Neuronal stem cell (in vitro differentiated cells): ENCODE results near the gene RTBDN.

ENCODE experiments used
- DNase-seq: peaks from one replicate; pipeline ENCODE4 v3.0.0-alpha.2; 2013; ENCODE audit warnings: low spot score
- H2AFZ ChIP-seq: one replicate; pipeline ENCODE4 v1.6.1; 2013; ENCODE audit warnings: mild to moderate bottlenecking, low read length, inconsistent platforms
- H2AK5ac ChIP-seq: 2 replicates; pipeline ENCODE4 v1.6.1; 2013; ENCODE audit warnings: low read depth, mild to moderate bottlenecking, inconsistent platforms, low read length, moderate library complexity, mixed read lengths
- H2BK120ac ChIP-seq: 2 replicates; pipeline ENCODE4 v1.6.1; 2013; ENCODE audit warnings: low read depth, mild to moderate bottlenecking, inconsistent platforms, low read length, moderate library complexity, mixed read lengths
- H2BK12ac ChIP-seq: one replicate; pipeline ENCODE4 v1.6.1; 2013; ENCODE audit warnings: low read length, inconsistent platforms
- H2BK15ac ChIP-seq: 2 replicates; pipeline ENCODE4 v1.6.1; 2013; ENCODE audit warnings: mild to moderate bottlenecking, low read length, inconsistent platforms, mixed read lengths
- H2BK5ac ChIP-seq: one replicate; pipeline ENCODE4 v1.6.1; 2013; ENCODE audit warnings: inconsistent platforms, mild to moderate bottlenecking, low read length, moderate library complexity
- H3K14ac ChIP-seq: one replicate; pipeline ENCODE4 v1.6.1; 2013; ENCODE audit warnings: low read length, inconsistent platforms
- H3K18ac ChIP-seq: 2 replicates; pipeline ENCODE4 v1.6.1; 2013; ENCODE audit warnings: low read length, inconsistent platforms
- H3K23ac ChIP-seq: 2 replicates; pipeline ENCODE4 v1.6.1; 2013; ENCODE audit warnings: low read depth, mild to moderate bottlenecking, mixed read lengths, low read length, inconsistent platforms; ENCODE audit not compliant: poor library complexity
- H3K27ac ChIP-seq: replicated peaks from 3 replicates; pipeline ENCODE4 v1.5.1; 2013; ENCODE audit warnings: low read length, inconsistent platforms
- H3K27me3 ChIP-seq, 3 experiments: 2 replicates each; pipeline ENCODE4 v1.6.1; 2013; ENCODE audit warnings: low read length in 3 of 3, mild to moderate bottlenecking in 2 of 3, inconsistent platforms in 1 of 3, low read depth in 1 of 3, mixed read lengths in 1 of 3, moderate library complexity in 1 of 3; ENCODE audit not compliant: control insufficient read depth in 3 of 3, insufficient read depth in 3 of 3
- H3K36me3 ChIP-seq, 2 donors: replicated peaks in 1 of 2; 2 replicates each; pipeline ENCODE4 v1.6.1; 2013; ENCODE audit warnings: low read length in 2 of 2; ENCODE audit not compliant: control insufficient read depth in 2 of 2, insufficient read depth in 2 of 2
- H3K4ac ChIP-seq: 2 replicates; pipeline ENCODE4 v1.6.1; 2013; ENCODE audit warnings: inconsistent platforms, mild to moderate bottlenecking, low read length, moderate library complexity
- H3K4me1 ChIP-seq, 2 donors: 1 replicate in 1 of 2; 2 replicates in 1 of 2; pipeline ENCODE4 v1.6.1; 2013; ENCODE audit warnings: low read length in 2 of 2, low read depth in 1 of 2; ENCODE audit not compliant: control insufficient read depth in 2 of 2, insufficient read depth in 1 of 2
- H3K4me2 ChIP-seq: one replicate; pipeline ENCODE4 v1.6.1; 2013; ENCODE audit warnings: mild to moderate bottlenecking, low read length, inconsistent platforms; ENCODE audit not compliant: insufficient read depth, poor library complexity, severe bottlenecking
- H3K4me3 ChIP-seq, 2 donors: 2 replicates each; pipeline ENCODE4 v1.5.1; 2013; ENCODE audit warnings: low read length in 2 of 2, mild to moderate bottlenecking in 2 of 2, inconsistent platforms in 1 of 2, moderate library complexity in 1 of 2
- H3K79me1 ChIP-seq: one replicate; pipeline ENCODE4 v1.6.1; 2013; ENCODE audit warnings: low read depth, mild to moderate bottlenecking, inconsistent platforms, low read length, moderate library complexity
- H3K9ac ChIP-seq: one replicate; pipeline ENCODE4 v1.6.1; 2013; ENCODE audit warnings: mild to moderate bottlenecking, low read depth, low read length, inconsistent platforms; ENCODE audit not compliant: poor library complexity
- H3K9me3 ChIP-seq, 2 donors: replicated peaks in 1 of 2; 2 replicates each; pipeline versions ENCODE3 to v1.6.1; 2013; ENCODE audit warnings: low read length in 2 of 2, mild to moderate bottlenecking in 2 of 2, inconsistent platforms in 1 of 2, low read depth in 1 of 2, mixed read lengths in 1 of 2, moderate library complexity in 1 of 2; ENCODE audit not compliant: control insufficient read depth in 2 of 2, insufficient read depth in 1 of 2
- H4K8ac ChIP-seq: one replicate; pipeline ENCODE4 v1.6.1; 2013; ENCODE audit warnings: low read depth, mild to moderate bottlenecking, inconsistent platforms, low read length, moderate library complexity
- H4K91ac ChIP-seq: one replicate; pipeline ENCODE4 v1.6.1; 2013; ENCODE audit warnings: low read length, low read depth, mild to moderate bottlenecking, inconsistent platforms; ENCODE audit not compliant: poor library complexity
- WGBS, 2 donors: extraction: QIAGEN DNeasy Blood & Tissue Kit; methylation state at CpG; one replicate each; pipeline ENCODE4 v1.1.7; 2013; ENCODE audit warnings: missing lambda C conversion rate in 2 of 2, mixed read lengths in 1 of 2; ENCODE audit not compliant: insufficient read length in 2 of 2, insufficient replicate concordance in 1 of 2; ENCODE audit errors: extremely low coverage in 2 of 2; 5-methylcytosine and 5-hydroxymethylcytosine counted together

RTBDN gene

GRCh38 chr19:12796146-12797071 is 38.0 kb downstream of the RTBDN start:
- peak; percentile 86 for DNase-seq
- no peak overlapping the region for H3K23ac ChIP-seq
- H2BK12ac ChIP-seq: no peak overlapping the region
- no peak overlapping the region for H3K4me3 ChIP-seq
- no peak overlapping the region for H2AK5ac ChIP-seq
- H3K9me3 ChIP-seq: no peaks in the 10 kb centered on the region
- H3K27me3 ChIP-seq: peaks cover 0 to 22% (median 3%) of the 10 kb centered on the region in 3 experiments
- H3K36me3 ChIP-seq: peaks cover 12 to 33% of the 10 kb centered on the region in 2 donors
- peaks cover 10 to 20% of the 10 kb centered on the region in 2 donors for H3K4me1 ChIP-seq
- no peak overlapping the region for H3K4ac ChIP-seq
- WGBS, 2 donors: no CpG with 5 or more reads among the region's 18 CpGs
- peaks cover 12% of the 10 kb centered on the region for H3K79me1 ChIP-seq
- H2BK120ac ChIP-seq: no peak overlapping the region
- H2BK15ac ChIP-seq: no peak overlapping the region
- no peak overlapping the region for H2BK5ac ChIP-seq
- no peak overlapping the region for H2AFZ ChIP-seq
- H4K8ac ChIP-seq: no peak overlapping the region
- H3K4me2 ChIP-seq: no peak overlapping the region
- no peak overlapping the region for H3K27ac ChIP-seq
- no peak overlapping the region for H4K91ac ChIP-seq
- no peak overlapping the region for H3K9ac ChIP-seq
- H3K18ac ChIP-seq: no peak overlapping the region
- no peak overlapping the region for H3K14ac ChIP-seq

- H3K4me3 ChIP-seq: no peak overlapping the region
- no peak overlapping the region for H3K23ac ChIP-seq
- no peak overlapping the region for H2AK5ac ChIP-seq
- H3K4ac ChIP-seq: no peak overlapping the region
- H2BK15ac ChIP-seq: no peak overlapping the region
- H2AFZ ChIP-seq: no peak overlapping the region
- H3K79me1 ChIP-seq: peaks cover 4% of the 10 kb centered on the region
- H3K4me2 ChIP-seq: no peak overlapping the region
- no peak overlapping the region for H3K27ac ChIP-seq
- H3K4me1 ChIP-seq: peaks cover 13 to 30% of the 10 kb centered on the region in 2 donors
- no CpG with 5 or more reads among the region's 9 CpGs for WGBS, 2 donors
- H2BK12ac ChIP-seq: no peak overlapping the region
- no peak overlapping the region for H2BK5ac ChIP-seq
- H3K9ac ChIP-seq: no peak overlapping the region
- peaks cover 0 to 31% (median 3%) of the 10 kb centered on the region in 3 experiments for H3K27me3 ChIP-seq
- H3K14ac ChIP-seq: no peak overlapping the region
- H3K9me3 ChIP-seq: no peaks in the 10 kb centered on the region
- no peak for DNase-seq
- no peak overlapping the region for H3K18ac ChIP-seq
- peaks cover 7 to 24% of the 10 kb centered on the region in 2 donors for H3K36me3 ChIP-seq
- no peak overlapping the region for H4K91ac ChIP-seq
- no peak overlapping the region for H2BK120ac ChIP-seq
- no peak overlapping the region for H4K8ac ChIP-seq
Observed at GRCh38 chr19:12794971-12795381, 39.4 kb downstream of the RTBDN start.

GRCh38 chr19:12794196-12794941 is 40.0 kb downstream of the RTBDN start:
- no peak overlapping the region for H4K91ac ChIP-seq
- peak overlapping the region; percentile 70 for H3K18ac ChIP-seq
- H3K36me3 ChIP-seq: peaks cover 2 to 18% of the 10 kb centered on the region in 2 donors
- peaks cover 0 to 31% (median 3%) of the 10 kb centered on the region in 3 experiments for H3K27me3 ChIP-seq
- no peaks in the 10 kb centered on the region for H3K9me3 ChIP-seq
- WGBS, 2 donors: no CpG with 5 or more reads among the region's 7 CpGs
- H3K79me1 ChIP-seq: peaks cover 4% of the 10 kb centered on the region
- H2BK15ac ChIP-seq: no peak overlapping the region
- H3K14ac ChIP-seq: no peak overlapping the region
- no peak overlapping the region for H2BK12ac ChIP-seq
- H4K8ac ChIP-seq: no peak overlapping the region
- H3K4me3 ChIP-seq: peak overlapping the region; percentile 60 to 73
- H3K27ac ChIP-seq: no peak overlapping the region
- DNase-seq: no peak
- H2BK120ac ChIP-seq: no peak overlapping the region
- peaks cover 14 to 30% of the 10 kb centered on the region in 2 donors for H3K4me1 ChIP-seq
- peak overlapping the region; percentile 30 for H3K4ac ChIP-seq
- peak overlapping the region; percentile 90 for H3K23ac ChIP-seq
- peak overlapping the region; percentile 29 for H2AK5ac ChIP-seq
- H3K4me2 ChIP-seq: peak overlapping the region; percentile 99
- peak overlapping the region; percentile 88 for H2AFZ ChIP-seq
- H2BK5ac ChIP-seq: peak overlapping the region; percentile 55
- H3K9ac ChIP-seq: peak overlapping the region; percentile 73
